Measurements from ENCODE around the gene TGFBR1.

Gene TGFBR1

DNA sequence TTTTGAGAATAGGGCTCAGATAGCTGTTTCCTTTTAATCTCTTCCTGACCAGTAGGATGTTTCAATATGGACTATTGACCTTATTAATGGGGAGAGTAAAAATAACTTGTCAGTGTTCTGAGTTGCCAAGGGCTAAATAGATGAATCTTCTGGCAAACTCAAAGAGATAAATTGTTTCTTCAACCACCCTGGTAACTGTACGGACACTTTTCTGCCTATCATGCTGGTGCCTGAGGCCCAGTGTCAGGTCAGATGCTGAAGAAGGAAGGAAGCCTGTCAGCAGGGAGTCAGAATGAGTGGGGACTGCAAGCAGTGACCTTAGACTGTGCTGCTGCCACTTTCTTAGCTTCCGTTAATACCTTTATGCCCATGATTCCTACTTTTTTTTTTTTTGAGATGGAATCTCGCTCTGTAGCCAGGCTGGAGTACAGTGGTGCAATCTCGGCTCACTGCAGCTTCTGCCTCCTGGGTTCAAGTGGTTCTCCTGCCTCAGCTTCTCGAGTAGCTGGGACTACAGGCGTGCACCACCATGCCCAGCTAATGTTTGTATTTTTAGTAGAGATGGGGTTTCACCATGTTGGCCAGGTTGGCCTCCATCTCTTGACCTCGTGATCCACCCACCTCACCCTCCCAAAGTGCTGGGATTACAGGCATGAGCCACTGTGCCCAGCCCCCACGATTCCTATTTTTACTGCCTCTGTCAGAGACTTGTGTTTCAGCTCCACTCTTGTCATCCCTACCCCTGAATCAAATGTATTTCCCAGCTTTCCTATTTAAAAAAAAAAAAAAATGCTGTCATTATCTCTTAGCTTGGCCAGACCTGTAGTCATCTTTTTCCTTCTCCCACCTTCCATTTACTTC, 33.7 kb downstream of the TGFBR1 start:
- DNase-seq, result no peak

DNA sequence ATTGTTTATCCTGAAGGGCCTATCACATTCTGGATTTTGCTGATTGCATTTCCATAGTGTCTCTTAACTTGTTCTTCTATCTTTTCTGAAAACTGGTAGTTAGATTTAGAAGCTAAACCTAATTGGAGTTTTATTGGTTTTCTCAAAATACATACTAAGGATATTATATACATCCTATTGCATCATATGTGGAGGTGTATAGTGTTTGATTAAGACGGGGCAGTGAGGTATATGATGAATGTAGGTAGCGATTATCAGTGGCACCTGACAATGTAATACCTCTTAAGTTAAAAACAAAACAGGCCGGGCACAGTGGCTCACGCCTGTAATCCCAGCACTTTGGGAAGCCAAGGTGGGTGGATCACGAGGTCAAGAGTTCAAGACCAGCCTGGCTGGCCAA, 35.0 kb downstream of the TGFBR1 start:
- no peak for DNase-seq

DNA sequence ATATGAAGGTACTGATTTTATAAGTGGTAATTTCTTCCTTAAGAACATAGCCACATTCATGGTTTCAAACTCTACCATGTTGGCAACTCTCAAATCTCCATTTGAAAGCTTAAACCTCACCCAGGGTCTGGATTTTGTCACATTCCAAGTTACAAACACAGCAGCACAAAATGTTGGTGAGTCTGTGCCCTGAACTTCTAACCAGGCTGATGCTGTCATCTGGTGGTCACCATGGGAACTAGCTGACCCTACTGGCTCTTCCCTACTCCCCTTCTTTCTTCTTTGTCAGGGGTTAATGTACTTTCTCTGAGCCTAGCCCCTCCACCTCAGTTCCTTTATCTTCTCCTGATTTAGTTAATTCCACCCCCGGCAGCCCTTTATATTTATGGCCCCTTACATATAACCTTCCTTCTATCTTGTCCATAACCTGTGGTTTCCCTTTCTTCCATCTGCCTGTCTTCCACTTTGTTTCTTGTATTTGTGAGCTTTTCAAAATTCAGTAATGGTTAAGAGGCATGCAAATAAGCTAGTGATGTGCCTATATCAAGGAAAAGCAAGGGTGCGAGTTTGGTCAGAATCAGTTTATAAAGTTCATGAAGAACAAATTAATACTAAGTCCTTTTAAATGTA, 35.9 kb downstream of the TGFBR1 start:
- peak; percentile 66 for DNase-seq

- DNase-seq, result no peak
Observed at GRCh38 chr9:99141849-99142248, 36.9 kb downstream of the TGFBR1 start.

DNA sequence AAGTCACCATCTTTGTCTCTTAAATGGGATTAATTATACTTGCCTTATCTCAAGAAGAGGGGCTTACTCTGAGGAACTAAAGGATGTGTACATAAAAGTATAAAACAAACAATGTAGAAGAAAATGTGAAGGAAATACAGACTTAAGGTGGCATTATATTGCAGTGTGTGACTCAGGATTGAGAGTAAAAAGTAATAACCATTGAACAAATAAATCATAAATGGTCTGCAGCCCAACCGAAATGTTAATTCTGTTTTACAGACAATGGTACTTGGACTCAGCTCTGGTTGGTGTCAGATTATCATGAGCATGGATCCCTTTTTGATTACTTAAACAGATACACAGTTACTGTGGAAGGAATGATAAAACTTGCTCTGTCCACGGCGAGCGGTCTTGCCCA, 37.4 kb downstream of the TGFBR1 start:
- DNase-seq, result no peak

GRCh38 chr9:99143655-99144054, 38.7 kb downstream of the TGFBR1 start:
- no peak for DNase-seq

DNA sequence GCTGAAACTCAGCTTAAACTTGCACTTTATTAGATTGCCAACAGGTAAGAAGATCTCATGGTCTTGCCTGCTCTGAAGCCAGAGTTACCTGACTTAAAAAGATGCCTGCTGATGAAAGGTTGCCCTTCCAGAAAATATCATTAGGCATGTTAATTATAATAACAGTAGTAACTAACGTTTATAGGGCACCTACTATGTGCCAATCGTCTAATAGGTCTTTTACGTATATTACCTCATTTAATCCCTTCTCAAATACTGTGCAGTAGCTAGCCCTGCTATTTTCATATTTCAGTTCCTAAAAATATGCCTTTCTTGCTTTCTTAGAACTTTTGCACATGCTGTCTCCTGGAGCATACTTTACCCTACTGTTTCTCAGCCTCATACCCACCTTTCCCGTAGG, 40.1 kb downstream of the TGFBR1 start:
- no peak for DNase-seq

DNA sequence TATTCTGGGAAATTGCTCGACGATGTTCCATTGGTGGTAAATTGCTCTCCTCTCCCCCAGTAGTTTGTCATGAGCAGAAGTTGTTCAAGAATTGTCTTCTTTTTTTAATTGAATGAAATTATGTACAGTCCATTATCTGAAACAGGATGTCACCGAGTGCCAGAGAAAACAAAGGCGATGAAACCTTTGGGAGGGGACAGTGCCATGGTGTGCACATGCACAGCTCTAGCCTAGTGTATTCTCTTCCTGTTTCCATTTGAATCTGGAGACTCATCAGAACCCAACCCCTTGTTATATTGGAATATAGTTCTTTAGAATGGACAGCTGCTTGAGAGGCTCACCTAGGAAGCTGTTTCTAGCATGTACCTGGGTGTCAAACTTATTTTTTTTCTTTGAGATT, 41.7 kb downstream of the TGFBR1 start:
- no peak for DNase-seq

DNA sequence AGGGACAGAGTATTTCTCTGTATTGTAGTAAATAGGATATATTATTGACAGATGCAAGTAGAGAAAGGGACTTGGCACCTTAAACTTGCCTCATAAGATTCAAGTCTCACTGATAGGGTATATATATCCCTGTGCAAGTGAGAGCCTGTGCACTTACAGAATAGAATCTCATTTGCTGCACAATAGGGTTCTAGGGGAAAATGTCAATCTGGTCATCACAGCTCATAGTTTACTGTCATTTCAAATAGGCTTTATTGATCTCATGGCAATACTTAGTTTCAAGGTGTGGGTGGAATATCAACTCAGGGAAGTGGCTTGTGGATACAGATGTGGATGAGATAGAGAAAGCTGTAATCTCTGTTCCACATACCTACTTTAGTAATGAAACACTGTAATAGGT, 42.3 kb downstream of the TGFBR1 start:
- DNase-seq, result no peak

DNA sequence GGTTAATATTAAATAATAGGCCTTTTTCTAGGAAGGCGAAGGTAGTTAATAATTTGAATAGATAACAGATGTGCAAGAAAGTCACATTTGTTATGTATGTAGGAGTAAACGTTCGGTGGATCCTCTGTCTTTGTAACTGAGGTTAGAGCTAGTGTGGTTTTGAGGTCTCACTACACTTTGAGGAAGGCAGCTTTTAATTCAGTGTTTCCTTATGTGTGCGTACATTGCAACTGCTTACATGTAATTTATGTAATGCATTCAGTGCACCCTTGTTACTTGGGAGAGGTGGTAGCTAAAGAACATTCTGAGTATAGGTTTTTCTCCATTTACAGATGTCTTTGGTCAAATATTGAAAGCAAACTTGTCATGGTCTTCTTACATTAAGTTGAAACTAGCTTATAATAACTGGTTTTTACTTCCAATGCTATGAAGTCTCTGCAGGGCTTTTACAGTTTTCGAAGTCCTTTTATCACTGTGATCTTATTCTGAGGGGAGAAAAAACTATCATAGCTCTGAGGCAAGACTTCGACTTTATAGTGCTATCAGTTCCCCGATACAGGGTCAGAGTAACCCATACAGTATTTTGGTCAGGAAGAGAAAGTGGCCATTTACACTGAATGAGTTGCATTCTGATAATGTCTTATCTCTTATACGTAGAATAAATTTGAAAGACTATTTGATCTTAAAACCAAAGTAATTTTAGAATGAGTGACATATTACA, 45.7 kb downstream of the TGFBR1 start:
- DNase-seq, result no peak

GRCh38 chr9:99154356-99154755, 49.4 kb downstream of the TGFBR1 start:
- DNase-seq, result no peak

DNA sequence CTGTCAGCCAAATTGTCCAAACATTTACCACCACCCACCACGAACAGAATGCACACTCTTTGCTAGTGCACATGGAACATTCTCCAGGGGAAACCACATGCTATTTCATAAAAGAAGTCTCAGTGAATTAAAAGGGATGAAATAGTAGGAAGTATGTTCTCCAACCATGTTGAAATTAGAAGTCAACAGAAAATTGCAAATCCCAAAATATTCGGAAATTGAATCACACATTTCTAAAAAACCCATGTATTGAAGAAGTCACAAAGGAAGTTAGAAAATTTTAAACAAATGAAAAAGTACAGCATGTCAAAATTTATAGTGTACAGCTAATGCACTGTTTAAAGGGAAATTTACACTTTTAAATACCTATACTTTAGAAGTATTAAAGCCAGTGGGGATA, 50.8 kb downstream of the TGFBR1 start:
- no peak for DNase-seq

- no peak for DNase-seq
Observed at GRCh38 chr9:99158629-99159028, 53.7 kb downstream of the TGFBR1 start.

- no peak for DNase-seq
Observed at GRCh38 chr9:99160173-99160572, 55.3 kb downstream of the TGFBR1 start.

GRCh38 chr9:99162759-99163364, 57.9 kb downstream of the TGFBR1 start:
- peak; percentile 43 for DNase-seq

GRCh38 chr9:99166149-99166548, 61.2 kb downstream of the TGFBR1 start:
- no peak for DNase-seq

DNA sequence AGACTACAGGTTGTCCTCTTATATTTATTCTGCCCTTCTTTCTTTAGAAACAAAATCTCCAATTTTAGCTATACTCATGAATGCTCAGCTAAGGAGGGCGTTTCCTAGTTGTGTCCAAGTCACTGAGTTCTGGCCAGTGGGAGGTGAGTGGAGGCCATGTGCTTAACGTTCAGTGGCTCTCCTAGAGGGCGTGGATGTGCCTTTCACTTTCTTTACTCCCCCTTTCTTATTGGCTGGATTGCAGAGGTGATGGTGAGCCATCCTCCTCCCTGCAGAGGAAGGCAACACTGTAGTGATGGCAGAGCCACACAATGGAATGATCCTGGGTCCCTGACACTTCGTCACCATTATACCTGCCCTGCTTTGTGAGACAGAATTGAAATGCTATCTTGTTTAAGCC, 62.2 kb downstream of the TGFBR1 start:
- DNase-seq, result no peak

- DNase-seq, result no peak
Observed at GRCh38 chr9:99167694-99168093, 62.8 kb downstream of the TGFBR1 start.

DNA sequence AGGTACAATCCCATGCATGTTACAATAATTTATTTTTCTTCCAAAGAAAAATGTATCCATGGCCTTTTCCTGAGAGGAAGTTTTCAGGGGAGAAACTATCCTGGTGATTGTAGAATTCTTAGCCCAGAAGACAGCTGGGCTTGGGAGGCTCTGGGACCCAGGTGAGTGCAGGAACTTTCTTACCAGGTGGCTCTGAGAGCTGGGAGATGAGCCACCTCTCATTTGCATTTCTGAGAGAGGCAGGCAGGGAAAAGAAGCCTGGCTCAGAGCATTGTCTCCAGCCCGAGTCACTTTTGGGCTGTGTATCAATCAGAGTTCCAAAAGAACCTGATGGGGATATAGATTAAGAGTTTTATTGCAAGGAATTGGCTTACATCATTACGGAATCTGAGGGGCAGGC, 64.2 kb downstream of the TGFBR1 start:
- no peak for DNase-seq

DNA sequence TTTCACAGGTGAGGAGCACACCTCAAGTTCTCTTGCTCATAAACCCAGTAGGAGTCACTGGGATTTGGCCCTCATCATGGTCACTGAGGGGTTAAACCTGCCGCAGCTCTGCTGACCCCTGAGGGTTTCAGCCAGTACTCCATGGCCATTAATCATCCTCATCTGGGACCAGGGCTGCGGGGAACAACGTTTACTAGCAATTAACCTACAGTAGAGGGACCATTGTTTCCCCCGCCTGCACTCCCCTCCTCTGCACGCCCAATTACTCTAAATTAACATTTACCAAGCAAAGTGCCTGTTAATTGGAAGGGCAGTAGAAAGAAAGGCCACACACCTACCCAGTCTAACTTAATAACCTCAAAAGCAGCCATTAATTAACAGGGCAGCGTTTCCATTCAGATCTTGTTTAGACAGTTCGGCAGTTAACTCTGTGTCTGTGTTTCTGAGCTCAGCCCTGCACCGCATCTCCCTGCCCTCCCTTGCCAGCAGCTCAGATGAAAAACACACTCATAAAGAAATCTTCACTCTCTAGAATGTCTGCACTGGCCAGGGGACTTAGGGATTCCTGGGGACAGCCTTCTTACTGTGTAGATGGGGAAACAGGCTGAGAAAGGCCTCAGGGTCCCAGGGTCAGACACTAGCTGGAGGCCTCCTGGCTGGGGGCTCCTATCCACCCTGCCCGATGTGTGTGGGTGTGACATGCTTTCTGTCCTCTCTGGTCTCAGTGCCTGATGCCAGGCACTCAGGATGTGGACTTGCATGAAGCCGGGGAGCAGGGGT, 65.3 kb downstream of the TGFBR1 start:
- DNase-seq, result no peak

DNA sequence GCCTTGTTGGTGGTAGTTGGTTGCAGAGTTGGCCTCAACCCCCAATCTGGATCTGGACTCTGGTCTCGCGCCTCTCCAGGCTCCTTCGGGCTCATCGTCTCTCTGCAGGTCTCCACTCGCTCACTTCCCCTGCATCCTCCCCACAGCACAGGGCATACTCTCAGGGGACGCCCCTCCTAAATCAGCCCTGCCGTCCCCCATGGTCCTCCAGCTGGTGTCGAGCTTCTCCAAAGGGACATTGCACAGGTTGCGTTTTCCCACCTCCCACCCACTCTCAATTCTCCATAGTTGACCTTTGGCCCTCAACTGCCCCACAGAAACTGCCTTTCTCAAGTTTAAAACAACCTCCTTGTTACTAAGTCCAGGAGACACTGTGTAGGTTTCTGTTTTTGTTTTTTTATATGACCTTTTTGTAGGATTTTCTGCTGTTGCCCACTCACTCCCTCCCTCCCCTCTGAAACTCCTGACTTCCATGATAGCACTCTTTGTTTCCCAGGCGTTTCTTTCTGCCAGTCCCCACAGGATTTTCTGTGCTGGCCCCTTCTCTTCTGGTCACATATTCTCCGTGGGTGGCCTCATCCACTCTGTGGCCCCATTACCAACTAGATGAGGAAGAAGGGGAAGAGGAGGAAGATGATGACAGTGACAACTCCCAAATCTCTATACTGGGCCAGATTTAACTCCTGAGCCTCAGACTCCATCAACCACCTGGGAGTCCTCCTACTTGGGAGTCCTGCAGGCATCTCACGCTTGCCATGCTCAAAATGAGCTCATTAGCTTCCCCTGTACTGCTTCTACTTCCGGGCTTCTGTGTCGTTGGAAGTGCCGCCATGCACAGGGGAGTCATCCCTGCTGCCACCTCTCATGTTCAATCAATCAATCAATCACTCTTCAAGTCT, 66.6 kb downstream of the TGFBR1 start:
- DNase-seq, result no peak

Data from CD4-positive, alpha-beta T cell treated with Interleukin-12 subunit alpha and Interleukin-12 subunit beta, for 1 hour (primary cell).